AG09319 (cell line): ENCODE data around the gene PATE2.

Source experiments
- DNase-seq: peaks from one replicate; pipeline ENCODE4 v3.0.0-alpha.2; 2010; ENCODE audit warnings: low read depth; ENCODE audit errors: extremely low read depth
- TF ChIP-seq, protein P1 (sequence below): IDR thresholded peaks from 2 replicates; pipeline ENCODE4 v1.5.1; 2011; ENCODE audit warnings: low read depth, mild to moderate bottlenecking, inconsistent platforms, low read length, moderate library complexity

The PATE2 gene

DNA sequence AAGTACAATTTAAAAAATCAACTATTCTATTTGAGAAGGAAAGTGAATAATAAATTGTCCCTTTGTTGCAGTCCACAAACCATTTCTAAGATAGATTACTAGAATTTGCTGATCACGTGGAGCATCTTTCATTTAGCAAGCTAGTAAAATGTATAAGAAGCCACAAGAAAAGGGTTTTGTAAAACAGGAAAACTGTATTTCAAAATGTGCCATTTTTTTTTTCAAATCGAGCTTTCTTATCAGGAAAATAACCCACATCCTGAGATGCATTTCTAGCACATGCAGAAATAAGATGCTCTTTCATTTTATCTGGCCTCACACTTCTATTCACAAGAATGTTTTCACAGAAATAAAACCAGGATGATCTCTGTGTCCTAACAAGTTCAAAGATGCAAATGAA is 6.0 kb upstream of the PATE2 start:
- no peak for DNase-seq
- TF ChIP-seq, protein P1, sequence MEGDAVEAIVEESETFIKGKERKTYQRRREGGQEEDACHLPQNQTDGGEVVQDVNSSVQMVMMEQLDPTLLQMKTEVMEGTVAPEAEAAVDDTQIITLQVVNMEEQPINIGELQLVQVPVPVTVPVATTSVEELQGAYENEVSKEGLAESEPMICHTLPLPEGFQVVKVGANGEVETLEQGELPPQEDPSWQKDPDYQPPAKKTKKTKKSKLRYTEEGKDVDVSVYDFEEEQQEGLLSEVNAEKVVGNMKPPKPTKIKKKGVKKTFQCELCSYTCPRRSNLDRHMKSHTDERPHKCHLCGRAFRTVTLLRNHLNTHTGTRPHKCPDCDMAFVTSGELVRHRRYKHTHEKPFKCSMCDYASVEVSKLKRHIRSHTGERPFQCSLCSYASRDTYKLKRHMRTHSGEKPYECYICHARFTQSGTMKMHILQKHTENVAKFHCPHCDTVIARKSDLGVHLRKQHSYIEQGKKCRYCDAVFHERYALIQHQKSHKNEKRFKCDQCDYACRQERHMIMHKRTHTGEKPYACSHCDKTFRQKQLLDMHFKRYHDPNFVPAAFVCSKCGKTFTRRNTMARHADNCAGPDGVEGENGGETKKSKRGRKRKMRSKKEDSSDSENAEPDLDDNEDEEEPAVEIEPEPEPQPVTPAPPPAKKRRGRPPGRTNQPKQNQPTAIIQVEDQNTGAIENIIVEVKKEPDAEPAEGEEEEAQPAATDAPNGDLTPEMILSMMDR, result no peak

DNA sequence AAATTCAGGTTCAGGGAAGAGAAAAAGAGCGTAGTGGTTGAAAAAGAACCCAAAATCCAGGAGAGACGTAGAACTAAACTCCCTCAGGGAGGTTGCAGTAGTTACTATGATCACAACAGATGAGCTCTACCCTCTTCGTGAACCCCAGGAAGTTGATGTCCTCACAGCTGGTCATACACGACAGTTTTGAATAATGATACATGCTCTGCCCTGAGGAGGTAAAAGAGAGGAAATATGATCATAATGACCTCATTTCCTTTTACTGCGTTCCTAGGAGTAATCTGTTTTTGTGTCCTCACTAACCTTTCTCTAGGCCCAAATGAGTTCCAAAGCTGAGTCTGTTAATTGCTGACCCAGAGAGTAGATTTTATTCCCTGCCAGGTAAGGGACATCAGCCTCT is 1.3 kb downstream of the PATE2 start:
- DNase-seq, result no peak
- TF ChIP-seq, protein P1, result no peak

DNA sequence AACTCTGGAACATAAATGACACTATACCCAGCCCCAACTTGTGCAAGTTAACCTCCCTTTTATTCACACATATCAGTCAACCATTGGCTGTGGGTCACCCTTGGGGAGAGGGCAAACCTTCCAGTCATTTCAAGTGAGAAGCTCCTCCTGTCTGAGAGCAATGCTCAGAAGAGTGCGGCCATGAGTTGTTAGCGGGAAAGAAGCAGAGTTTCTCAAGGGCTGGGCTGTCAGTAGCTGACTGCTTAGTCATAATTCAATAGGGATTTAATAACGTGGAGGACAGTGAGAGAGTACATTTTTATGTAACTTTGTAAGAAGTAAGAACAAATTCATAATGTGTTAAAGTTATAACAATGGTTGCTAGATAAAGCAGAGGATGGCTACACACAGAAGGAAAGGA is 5.1 kb downstream of the PATE2 start:
- no peak for DNase-seq
- TF ChIP-seq, protein P1, result no peak

DNA sequence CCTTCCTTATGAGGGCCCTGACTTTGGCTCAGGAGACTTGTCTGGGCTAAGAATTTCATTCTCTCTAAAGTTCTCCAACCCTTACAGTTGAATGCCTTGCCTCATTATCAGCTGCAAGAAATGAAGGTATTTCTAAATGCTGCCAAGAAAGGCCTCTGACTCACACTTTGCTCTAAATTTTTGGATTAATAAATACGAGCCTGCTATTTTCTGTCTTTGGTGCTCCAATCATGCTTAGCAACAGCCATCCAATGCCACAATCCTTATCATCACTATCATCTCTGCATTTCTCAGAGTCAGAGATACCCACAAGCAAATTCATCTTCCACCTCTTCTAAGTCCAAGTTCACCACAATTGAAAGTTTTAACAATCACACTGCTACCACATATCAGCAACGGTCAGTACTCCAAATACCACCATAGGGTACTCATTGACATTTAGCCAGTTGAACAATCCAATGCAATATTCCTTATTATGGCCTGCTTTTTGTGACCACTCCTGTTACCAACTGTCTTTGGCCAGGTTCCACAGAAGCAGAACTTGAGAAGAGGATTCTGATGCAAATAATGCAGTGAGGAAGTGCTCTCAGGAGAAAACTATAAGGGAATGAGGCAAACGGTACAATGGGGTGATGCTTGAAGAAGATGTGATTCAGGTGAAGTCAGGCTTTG is 5.7 kb downstream of the PATE2 start:
- no peak for DNase-seq
- TF ChIP-seq, protein P1, result no peak

DNA sequence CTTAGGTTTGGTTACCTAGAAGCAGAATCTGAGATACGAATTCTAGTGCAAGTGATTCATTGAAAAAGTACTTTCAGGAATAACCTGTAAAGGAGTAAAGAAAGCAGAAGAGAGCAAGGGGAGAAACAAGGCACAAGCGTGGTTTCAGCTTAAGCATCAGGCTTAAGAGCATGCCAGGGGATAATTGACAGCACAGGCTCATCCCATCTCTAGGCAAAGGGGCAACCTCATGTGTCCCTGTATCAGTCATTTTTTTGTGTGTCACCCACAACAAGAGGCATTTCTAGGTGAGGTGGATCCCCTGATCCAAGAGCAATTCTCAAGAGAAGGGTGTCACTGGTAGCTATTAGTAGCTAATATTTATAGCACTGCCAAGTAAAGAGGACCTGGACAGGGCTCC is 8.0 kb downstream of the PATE2 start:
- TF ChIP-seq, protein P1, result no peak
- no peak for DNase-seq

DNA sequence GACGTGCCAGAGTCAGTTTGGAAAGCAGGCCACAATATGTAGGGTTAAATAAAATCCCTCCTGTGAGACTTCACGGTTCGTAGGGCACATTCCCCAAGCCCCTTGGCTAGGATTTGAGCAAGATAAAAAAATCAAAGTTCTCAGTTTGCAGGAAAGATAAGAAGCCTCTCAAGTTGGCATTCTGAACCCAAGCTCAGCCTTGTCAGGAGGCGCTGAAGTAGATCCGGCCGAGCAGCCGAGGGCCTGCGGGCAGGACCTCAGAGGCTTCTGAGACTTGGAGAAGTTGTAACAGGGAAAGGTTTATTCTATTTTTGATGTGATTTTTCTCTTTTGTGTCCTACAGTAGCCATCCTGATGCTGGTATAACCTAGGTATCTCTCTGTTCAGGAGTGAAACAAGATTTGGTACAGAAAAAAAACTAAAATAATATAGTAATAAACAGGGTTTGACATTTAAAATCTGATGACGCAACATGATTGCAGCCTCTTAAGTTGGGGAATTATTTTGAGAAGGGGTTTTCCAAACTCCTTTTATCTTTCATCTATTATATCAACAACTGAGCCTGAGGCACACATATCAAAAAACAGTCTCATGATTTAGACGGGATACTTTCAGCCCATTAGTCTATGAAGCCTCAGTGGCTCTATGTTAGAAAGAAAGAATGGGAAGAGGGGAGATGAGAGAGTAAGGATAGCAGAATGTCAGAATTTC is 10.1 kb downstream of the PATE2 start:
- TF ChIP-seq, protein P1, result no peak
- no peak for DNase-seq

DNA sequence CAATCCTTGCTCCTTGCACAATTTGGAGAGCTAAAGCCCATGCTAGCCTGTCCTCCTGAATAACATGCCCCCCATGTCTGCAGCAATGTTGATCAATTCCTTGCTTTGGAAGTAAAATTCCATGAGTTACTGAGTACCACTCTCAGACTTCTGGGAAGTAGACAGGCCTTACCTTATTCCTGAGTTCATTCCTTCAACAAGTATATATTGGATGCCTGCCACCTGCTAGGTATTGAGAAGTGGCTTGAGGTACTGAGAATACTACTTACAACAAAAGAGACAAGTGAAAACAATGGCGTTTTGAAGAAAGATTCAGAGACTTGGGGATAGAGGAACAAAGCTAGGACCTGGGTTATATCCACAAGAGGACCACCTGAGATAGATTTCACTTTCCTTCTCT is 12.4 kb downstream of the PATE2 start:
- no peak for DNase-seq
- TF ChIP-seq, protein P1, result no peak
